Measurements from ENCODE around the gene MYL7. TPM values are rescaled to one million over a fixed set of nuclear protein-coding genes. Genes with fewer than 3 reads are reported as not detected.

Gene MYL7
- total RNA-seq, 2 experiments from 2014 or later = not detected

DNA sequence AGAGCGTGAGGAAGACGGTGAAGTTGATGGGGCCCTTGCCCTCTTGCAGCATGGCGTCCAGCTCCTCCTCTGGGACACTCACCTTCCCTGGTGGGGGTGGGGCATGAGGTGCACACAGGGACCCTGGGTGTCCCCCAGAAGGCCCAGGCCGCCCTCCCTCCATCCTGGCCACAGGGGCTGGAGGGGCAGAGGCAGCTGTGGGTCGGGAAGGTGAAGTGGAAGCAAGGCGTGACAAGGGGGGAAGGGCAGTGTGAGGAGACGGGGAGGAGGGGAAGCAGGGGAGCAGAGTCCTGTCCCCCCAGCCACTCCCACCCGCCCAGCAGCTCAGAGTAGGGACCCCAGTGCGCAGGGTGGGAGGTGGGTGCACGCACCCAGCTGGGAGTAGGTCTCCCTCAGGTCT lies 791 bp downstream of the MYL7 start:
- TF ChIP-seq, protein P1, sequence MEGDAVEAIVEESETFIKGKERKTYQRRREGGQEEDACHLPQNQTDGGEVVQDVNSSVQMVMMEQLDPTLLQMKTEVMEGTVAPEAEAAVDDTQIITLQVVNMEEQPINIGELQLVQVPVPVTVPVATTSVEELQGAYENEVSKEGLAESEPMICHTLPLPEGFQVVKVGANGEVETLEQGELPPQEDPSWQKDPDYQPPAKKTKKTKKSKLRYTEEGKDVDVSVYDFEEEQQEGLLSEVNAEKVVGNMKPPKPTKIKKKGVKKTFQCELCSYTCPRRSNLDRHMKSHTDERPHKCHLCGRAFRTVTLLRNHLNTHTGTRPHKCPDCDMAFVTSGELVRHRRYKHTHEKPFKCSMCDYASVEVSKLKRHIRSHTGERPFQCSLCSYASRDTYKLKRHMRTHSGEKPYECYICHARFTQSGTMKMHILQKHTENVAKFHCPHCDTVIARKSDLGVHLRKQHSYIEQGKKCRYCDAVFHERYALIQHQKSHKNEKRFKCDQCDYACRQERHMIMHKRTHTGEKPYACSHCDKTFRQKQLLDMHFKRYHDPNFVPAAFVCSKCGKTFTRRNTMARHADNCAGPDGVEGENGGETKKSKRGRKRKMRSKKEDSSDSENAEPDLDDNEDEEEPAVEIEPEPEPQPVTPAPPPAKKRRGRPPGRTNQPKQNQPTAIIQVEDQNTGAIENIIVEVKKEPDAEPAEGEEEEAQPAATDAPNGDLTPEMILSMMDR (IDR thresholded peaks at IDR 0.05) = no peak
- H3K4me3 ChIP-seq (ENCODE audit: low read length) = no peak overlapping the region
- intact Hi-C loops (cut with DNase I, micrococcal nuclease) = no loop called here

GRCh38 chr7:44139311-44140010 lies 1.7 kb downstream of the MYL7 start:
- no peak for DNase-seq
- no peak for ATAC-seq (ENCODE audit: poor library complexity)
- no peak overlapping the region for H3K4me3 ChIP-seq (ENCODE audit: low read length)
- ChIA-PET CTCF (no interaction called here), POLR2A (no interaction called here)
- Mint-ChIP-seq H3K9me3 (no peaks in the 10 kb centered on the region), H3K27me3 (no peaks in the 10 kb centered on the region), H3K4me3 (no peak overlapping the region), H3K27ac (no peak overlapping the region), H3K4me1 (ENCODE audit: low read depth) (no peaks in the 10 kb centered on the region), H3K36me3 (ENCODE audit: low read depth) (no peaks in the 10 kb centered on the region)
- intact Hi-C loops (cut with DNase I, micrococcal nuclease) = no loop called here
- H3K27me3 ChIP-seq (ENCODE audit: control insufficient read depth in 1 of 2, insufficient read depth in 2 of 2, low read length in 2 of 2) = no peaks in the 10 kb centered on the region
- H3K27ac ChIP-seq (ENCODE audit: low read depth in 1 of 2, low read length in 2 of 2) = no peak overlapping the region
- H3K9me3 ChIP-seq (ENCODE audit: control insufficient read depth in 1 of 2, insufficient read depth in 1 of 2, low read length in 2 of 2) = peaks cover 0 to under 1% of the 10 kb centered on the region in 2 experiments
- H3K4me1 ChIP-seq (ENCODE audit: insufficient read depth, low read length) = no peaks in the 10 kb centered on the region
- TF ChIP-seq, protein P1 (IDR thresholded peaks at IDR 0.05) = no peak
- no peaks in the 10 kb centered on the region for H3K36me3 ChIP-seq (ENCODE audit: insufficient read depth, low read length)

More for the DNA sequence above, 791 bp downstream of the MYL7 start:
- Histone ChIP-seq H3K36me3 (ENCODE audit: insufficient read depth, low read length) (no peaks in the 10 kb centered on the region), H3K4me1 (ENCODE audit: insufficient read depth, low read length) (peaks cover 6% of the 10 kb centered on the region), H3K9me3 (ENCODE audit: control insufficient read depth in 1 of 2, insufficient read depth in 1 of 2, low read length in 2 of 2) (peaks cover 0 to 10% of the 10 kb centered on the region in 2 experiments), H3K27ac (ENCODE audit: low read depth in 1 of 2, low read length in 2 of 2) (no peak overlapping the region), H3K27me3 (ENCODE audit: control insufficient read depth in 1 of 2, insufficient read depth in 2 of 2, low read length in 2 of 2) (peaks cover 0 to 3% of the 10 kb centered on the region in 2 experiments)
- Mint-ChIP-seq H3K27ac (no peak overlapping the region), H3K27me3 (no peaks in the 10 kb centered on the region), H3K36me3 (ENCODE audit: low read depth) (no peaks in the 10 kb centered on the region), H3K4me1 (ENCODE audit: low read depth) (peaks cover 5% of the 10 kb centered on the region), H3K4me3 (no peak overlapping the region), H3K9me3 (no peaks in the 10 kb centered on the region)
- ChIA-PET POLR2A (no interaction called here), CTCF (no interaction called here)
- ATAC-seq (ENCODE audit: poor library complexity) (no peak), DNase-seq (no peak)

DNA sequence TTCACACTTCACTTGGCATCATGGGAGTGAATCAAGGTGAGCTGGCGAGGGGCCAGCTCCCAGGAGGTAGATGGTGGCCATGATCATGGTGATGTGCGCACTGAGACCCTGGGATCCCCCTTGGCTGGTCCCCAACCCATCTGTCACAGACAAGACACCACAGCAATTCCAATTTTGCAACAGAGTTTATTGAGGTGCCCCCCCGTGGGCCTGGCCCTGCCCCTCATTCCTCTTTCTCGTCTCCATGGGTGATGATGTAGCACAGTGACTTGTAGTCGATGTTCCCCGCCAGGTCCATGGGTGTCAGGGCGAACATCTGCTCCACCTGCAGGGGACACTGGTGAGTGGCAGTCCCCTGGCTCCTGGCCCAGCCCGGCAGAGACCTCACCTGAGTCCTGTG lies 2.4 kb downstream of the MYL7 start:
- no peak overlapping the region for H3K4me3 Mint-ChIP-seq
- Histone ChIP-seq H3K4me3 (ENCODE audit: low read length) (no peak overlapping the region), H3K4me1 (ENCODE audit: insufficient read depth, low read length) (no peaks in the 10 kb centered on the region), H3K27ac (ENCODE audit: low read depth in 1 of 2, low read length in 2 of 2) (no peak overlapping the region), H3K27me3 (ENCODE audit: control insufficient read depth in 1 of 2, insufficient read depth in 2 of 2, low read length in 2 of 2) (no peaks in the 10 kb centered on the region), H3K36me3 (ENCODE audit: insufficient read depth, low read length) (no peaks in the 10 kb centered on the region), H3K9me3 (ENCODE audit: control insufficient read depth in 1 of 2, insufficient read depth in 1 of 2, low read length in 2 of 2) (no peaks in the 10 kb centered on the region)
- H3K9me3 Mint-ChIP-seq = no peaks in the 10 kb centered on the region
- intact Hi-C loops (cut with DNase I, micrococcal nuclease) = no loop called here
- DNase-seq (no peak), ATAC-seq (ENCODE audit: poor library complexity) (no peak)
- no peaks in the 10 kb centered on the region for H3K27me3 Mint-ChIP-seq
- ChIA-PET CTCF (no interaction called here), POLR2A (no interaction called here)
- no peak overlapping the region for H3K27ac Mint-ChIP-seq
- H3K4me1 Mint-ChIP-seq (ENCODE audit: low read depth) = no peaks in the 10 kb centered on the region
- H3K36me3 Mint-ChIP-seq (ENCODE audit: low read depth) = no peaks in the 10 kb centered on the region
- TF ChIP-seq, protein P1 (IDR thresholded peaks at IDR 0.05) = no peak

Measured in CD4-positive, alpha-beta T cell (primary cell).